GM18520 (cell line): Measurements from ENCODE around the gene TXNL4A.
A peak's percentile ranks its signal among the peaks of the same experiment; 100 is the strongest.
"Not testable (repeated sequence)": the region's sequence is repeated elsewhere in the genome, so short reads cannot be mapped to it uniquely, and the experiment has no call there.

Source experiments
- ATAC-seq: cut with Tn5 transposase; IDR thresholded peaks from one replicate; pipeline ENCODE4 v1.9.1; 2021; ENCODE audit not compliant: unreplicated experiment

TXNL4A gene

GRCh38 chr18:79999701-80000100 is 11.3 kb upstream of the TXNL4A start:
- not testable (repeated sequence) for ATAC-seq

- ATAC-seq, result no peak
Observed at GRCh38 chr18:79991494-79991893, 3.1 kb upstream of the TXNL4A start.

GRCh38 chr18:79989195-79989497 is 783 bp upstream of the TXNL4A start:
- ATAC-seq, result no peak

GRCh38 chr18:79988071-79988450 is 302 bp downstream of the TXNL4A start:
- ATAC-seq, result peak; percentile 38

GRCh38 chr18:79987566-79987965 is 797 bp downstream of the TXNL4A start:
- no peak for ATAC-seq

- no peak for ATAC-seq
Observed at GRCh38 chr18:79986726-79987125, 1.6 kb downstream of the TXNL4A start.

- ATAC-seq, result no peak
Observed at GRCh38 chr18:79985172-79985571, 3.2 kb downstream of the TXNL4A start.

- ATAC-seq, result no peak
Observed at GRCh38 chr18:79983793-79984192, 4.6 kb downstream of the TXNL4A start.

GRCh38 chr18:79983253-79983652 is 5.1 kb downstream of the TXNL4A start:
- no peak for ATAC-seq

- no peak for ATAC-seq
Observed at GRCh38 chr18:79982736-79983135, 5.6 kb downstream of the TXNL4A start.

- no peak for ATAC-seq
Observed at GRCh38 chr18:79980585-79980984, 7.8 kb downstream of the TXNL4A start.

GRCh38 chr18:79979843-79980242 is 8.5 kb downstream of the TXNL4A start:
- ATAC-seq, result no peak

GRCh38 chr18:79975985-79976680 is 12.2 kb downstream of the TXNL4A start:
- ATAC-seq, result no peak

GRCh38 chr18:79975043-79975442 is 13.3 kb downstream of the TXNL4A start:
- no peak for ATAC-seq

- ATAC-seq, result no peak
Observed at GRCh38 chr18:79974025-79974654, 14.2 kb downstream of the TXNL4A start.

GRCh38 chr18:79973517-79973916 is 14.8 kb downstream of the TXNL4A start:
- ATAC-seq, result no peak

- no peak for ATAC-seq
Observed at GRCh38 chr18:79972720-79973119, 15.6 kb downstream of the TXNL4A start.

GRCh38 chr18:79971986-79972385 is 16.4 kb downstream of the TXNL4A start:
- ATAC-seq, result no peak

GRCh38 chr18:79971211-79971952 is 17.0 kb downstream of the TXNL4A start:
- no peak for ATAC-seq

GRCh38 chr18:79970419-79971133 is 17.8 kb downstream of the TXNL4A start:
- ATAC-seq, result no peak

- ATAC-seq, result no peak
Observed at GRCh38 chr18:79965119-79965902, 23.1 kb downstream of the TXNL4A start.
